ENCODE data around the gene HSD11B2.

DNA sequence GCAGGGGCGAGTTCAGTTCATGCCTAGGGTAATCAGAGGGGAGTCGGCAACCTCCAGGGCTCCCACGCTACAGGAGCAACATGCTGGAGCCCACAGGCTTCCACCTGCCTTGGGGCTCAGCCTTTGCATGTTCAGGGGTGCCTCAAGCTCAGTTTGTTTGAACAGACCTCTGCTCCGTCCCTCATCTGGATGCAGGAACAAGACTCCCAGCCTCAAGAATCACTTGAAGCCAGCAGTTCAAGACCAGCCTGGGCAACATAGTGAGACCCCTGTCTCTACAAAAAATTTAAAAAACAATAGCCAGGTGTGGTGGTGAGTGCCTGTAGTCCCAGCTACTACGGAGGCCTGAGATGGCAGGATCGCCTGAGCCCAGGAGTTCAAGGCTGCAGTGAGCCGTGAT, 4.9 kb upstream of the HSD11B2 start:
- TF ChIP-seq POLR2A (IDR thresholded peaks at IDR 0.05), result no peak
- TF ChIP-seq, protein P1, sequence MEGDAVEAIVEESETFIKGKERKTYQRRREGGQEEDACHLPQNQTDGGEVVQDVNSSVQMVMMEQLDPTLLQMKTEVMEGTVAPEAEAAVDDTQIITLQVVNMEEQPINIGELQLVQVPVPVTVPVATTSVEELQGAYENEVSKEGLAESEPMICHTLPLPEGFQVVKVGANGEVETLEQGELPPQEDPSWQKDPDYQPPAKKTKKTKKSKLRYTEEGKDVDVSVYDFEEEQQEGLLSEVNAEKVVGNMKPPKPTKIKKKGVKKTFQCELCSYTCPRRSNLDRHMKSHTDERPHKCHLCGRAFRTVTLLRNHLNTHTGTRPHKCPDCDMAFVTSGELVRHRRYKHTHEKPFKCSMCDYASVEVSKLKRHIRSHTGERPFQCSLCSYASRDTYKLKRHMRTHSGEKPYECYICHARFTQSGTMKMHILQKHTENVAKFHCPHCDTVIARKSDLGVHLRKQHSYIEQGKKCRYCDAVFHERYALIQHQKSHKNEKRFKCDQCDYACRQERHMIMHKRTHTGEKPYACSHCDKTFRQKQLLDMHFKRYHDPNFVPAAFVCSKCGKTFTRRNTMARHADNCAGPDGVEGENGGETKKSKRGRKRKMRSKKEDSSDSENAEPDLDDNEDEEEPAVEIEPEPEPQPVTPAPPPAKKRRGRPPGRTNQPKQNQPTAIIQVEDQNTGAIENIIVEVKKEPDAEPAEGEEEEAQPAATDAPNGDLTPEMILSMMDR (IDR thresholded peaks at IDR 0.05), result no peak

Data from tibial nerve (tissue), 3 donors.